ENCODE data around the gene APLNR. TPM values are rescaled to one million over a fixed set of nuclear protein-coding genes. Genes with fewer than 3 reads are reported as not detected.

The APLNR gene
- total RNA-seq, 3 donors from 2014 or later, result 2.4 to 5.7 (median 2.8) TPM

- DNase-seq, result peak; percentile 62 to 84 (median 80)
- Histone ChIP-seq H3K4me1 (ENCODE audit: low read depth) (no peaks in the 10 kb centered on the region), H3K36me3 (ENCODE audit: low read depth) (no peaks in the 10 kb centered on the region), H3K9me3 (no peaks in the 10 kb centered on the region), H3K4me3 (no peak overlapping the region)
- TF ChIP-seq CTCF (IDR thresholded peaks at IDR 0.05), result peak; percentile 79
- intact Hi-C loops (cut with DNase I, micrococcal nuclease), result no loop called here
- ATAC-seq, result peak; percentile 89
These were observed 41.0 kb upstream of the APLNR start for GRCh38 chr11:57277845-57278720.

DNA sequence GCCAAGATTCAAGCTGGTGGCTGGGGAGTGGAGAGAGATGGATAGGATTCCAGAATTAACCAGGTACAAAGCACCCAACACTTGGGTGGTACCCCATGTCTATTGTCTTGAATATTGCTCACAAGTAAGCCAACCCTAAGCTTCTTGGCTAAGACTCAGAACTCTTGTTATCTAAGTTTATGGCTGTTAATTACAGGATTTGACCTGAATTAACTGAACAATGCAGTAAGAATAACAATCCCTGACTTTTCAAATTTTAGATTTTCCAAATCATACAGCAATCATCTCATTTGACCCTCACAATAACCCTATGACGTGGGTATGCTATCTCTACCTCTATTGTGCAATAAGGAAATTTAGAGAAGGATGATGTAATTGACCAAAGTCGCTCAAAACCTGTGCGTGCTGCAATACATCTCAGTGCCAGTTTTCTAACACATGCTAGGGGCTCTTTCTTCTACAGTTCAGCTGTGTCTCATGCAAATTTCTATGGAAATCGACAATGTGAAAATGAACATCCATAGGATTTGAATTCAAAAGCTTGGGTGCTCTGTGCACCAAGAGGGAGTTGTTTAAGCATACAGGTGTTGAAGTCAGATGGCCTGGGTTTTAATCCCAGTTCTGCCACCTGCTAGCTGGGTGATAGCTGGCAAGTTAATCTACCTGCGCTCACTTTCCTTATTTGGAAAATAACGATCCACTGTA is 40.1 kb upstream of the APLNR start:
- H3K4me3 ChIP-seq, result no peak overlapping the region
- H3K36me3 ChIP-seq (ENCODE audit: low read depth), result no peaks in the 10 kb centered on the region
- intact Hi-C loops (cut with DNase I, micrococcal nuclease), result no loop called here
- H3K4me1 ChIP-seq (ENCODE audit: low read depth), result no peaks in the 10 kb centered on the region
- DNase-seq (no peak), ATAC-seq (peak; percentile 73)
- no peaks in the 10 kb centered on the region for H3K9me3 ChIP-seq
- TF ChIP-seq CTCF (IDR thresholded peaks at IDR 0.05), result no peak

DNA sequence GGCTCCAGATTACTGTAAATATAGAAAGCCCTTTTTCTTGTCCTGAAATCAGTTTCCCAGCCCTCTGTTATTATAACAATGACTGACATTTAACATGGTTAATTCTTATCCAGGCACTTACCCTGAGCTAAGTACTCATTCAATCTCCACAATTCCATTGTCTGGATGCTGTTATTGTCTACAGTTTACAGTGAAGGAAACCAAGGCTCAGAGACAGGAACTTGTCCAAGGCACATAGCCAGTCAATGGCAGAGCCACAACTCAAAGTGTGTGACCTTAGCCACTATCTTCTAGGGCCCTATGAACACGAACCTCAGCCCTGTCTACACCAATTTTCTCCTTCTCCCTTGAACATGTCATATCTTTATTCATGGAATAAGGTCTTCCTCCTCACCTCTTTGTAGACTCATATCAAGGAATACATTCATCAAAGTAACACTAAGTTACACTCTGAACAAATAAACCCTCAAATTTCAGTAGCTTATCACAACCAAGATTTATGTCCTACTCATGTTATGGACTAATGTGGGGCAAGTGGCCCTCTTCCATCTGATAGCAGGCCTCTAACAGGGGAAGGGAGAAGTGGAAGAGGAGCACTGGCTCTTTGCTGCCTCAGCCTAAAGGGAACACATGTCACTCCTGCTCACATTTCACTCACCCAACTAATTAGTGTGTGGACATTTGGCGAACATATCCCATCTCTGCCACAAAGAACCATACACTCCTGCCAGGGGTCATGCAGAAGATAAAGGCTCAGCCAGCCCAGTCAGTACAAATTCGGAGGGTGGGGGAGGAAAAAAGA is 39.3 kb upstream of the APLNR start:
- H3K4me1 ChIP-seq (ENCODE audit: low read depth), result no peaks in the 10 kb centered on the region
- TF ChIP-seq CTCF (IDR thresholded peaks at IDR 0.05), result no peak
- ATAC-seq, result no peak

GRCh38 chr11:57275582-57275981 is 38.5 kb upstream of the APLNR start:
- intact Hi-C loops (cut with DNase I, micrococcal nuclease), result no loop called here
- no peaks in the 10 kb centered on the region for H3K4me1 ChIP-seq (ENCODE audit: low read depth)
- no peak overlapping the region for H3K4me3 ChIP-seq
- no peak for DNase-seq
- no peak for ATAC-seq
- H3K9me3 ChIP-seq, result no peaks in the 10 kb centered on the region
- no peak for TF ChIP-seq CTCF (IDR thresholded peaks at IDR 0.05)
- H3K36me3 ChIP-seq (ENCODE audit: low read depth), result no peaks in the 10 kb centered on the region

More for the DNA sequence above, 39.3 kb upstream of the APLNR start:
- Histone ChIP-seq H3K9me3 (no peaks in the 10 kb centered on the region), H3K4me3 (no peak overlapping the region), H3K36me3 (ENCODE audit: low read depth) (no peaks in the 10 kb centered on the region)
- intact Hi-C loops (cut with DNase I, micrococcal nuclease), result no loop called here
- DNase-seq, result no peak

DNA sequence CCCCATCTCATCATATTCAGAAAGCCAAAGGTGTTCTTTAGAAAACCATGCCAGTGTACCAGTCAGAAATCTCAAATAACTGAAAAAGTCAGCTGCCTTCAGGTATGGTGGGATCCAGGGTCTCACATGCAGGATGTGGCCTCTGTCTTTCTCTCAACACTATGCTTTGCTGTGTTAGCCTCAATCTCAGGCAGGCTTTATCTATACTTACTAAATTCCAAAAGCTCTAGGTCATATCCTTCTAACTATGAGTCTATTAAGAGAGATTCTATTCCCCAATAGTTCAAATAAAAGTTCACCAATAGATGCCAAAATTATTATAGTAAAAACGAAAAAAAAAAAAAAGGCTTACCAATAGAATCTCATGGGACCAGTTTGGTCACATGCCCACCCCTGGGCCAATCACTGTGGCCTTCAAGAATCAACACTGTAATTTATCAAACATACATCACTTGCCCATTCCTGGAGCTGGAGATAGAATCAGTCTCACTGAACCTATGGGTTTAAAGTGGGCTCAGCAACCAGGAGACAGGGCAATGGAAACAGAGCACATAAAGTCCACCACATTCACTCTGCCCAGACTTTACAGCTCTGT is 38.0 kb upstream of the APLNR start:
- no peak overlapping the region for H3K4me3 ChIP-seq
- H3K9me3 ChIP-seq, result no peaks in the 10 kb centered on the region
- DNase-seq (no peak), ATAC-seq (no peak)
- intact Hi-C loops (cut with DNase I, micrococcal nuclease), result no loop called here
- TF ChIP-seq CTCF (IDR thresholded peaks at IDR 0.05), result no peak
- no peaks in the 10 kb centered on the region for H3K4me1 ChIP-seq (ENCODE audit: low read depth)
- H3K36me3 ChIP-seq (ENCODE audit: low read depth), result no peaks in the 10 kb centered on the region

All from mucosa of descending colon (tissue), 3 donors.